Ovary (tissue), 9 donors: ENCODE data around the gene DOCK2. TPM values are rescaled to one million over a fixed set of nuclear protein-coding genes. Genes with fewer than 3 reads are reported as not detected.

Experiments
- DNase-seq, 5 donors: peaks; one replicate each; pipeline ENCODE4 v3.0.0-alpha.2; 2019 to 2020
- H3K27ac ChIP-seq, 2 donors: fragments of 200-600 bp; one replicate each; pipeline versions ENCODE4 v1.5.1 to v1.8.0; 2019 to 2022
- H3K27me3 ChIP-seq: fragments of 200-600 bp; one replicate; pipeline ENCODE4 v1.8.0; 2022
- H3K36me3 ChIP-seq: fragments of 200-600 bp; sonication (generic); one replicate; pipeline ENCODE4 v1.5.1; 2019
- H3K4me1 ChIP-seq: one replicate; pipeline ENCODE4 v1.8.1; 2013; ENCODE audit warnings: mild to moderate bottlenecking, moderate library complexity; ENCODE audit not compliant: insufficient read depth
- H3K4me3 ChIP-seq: fragments of 200-600 bp; sonication (generic); one replicate; pipeline ENCODE4 v1.5.1; 2017
- H3K9me3 ChIP-seq, 2 donors: fragments of 200-600 bp in 1 of 2; sonication (generic) in 1 of 2; one replicate each; pipeline versions ENCODE4 v1.5.1 to v1.8.1; 2013 to 2019; ENCODE audit warnings: mild to moderate bottlenecking in 1 of 2, moderate library complexity in 1 of 2
- CTCF ChIP-seq, 3 donors: fragments of 450-650 bp in 2 of 3; fragments of 200-600 bp in 1 of 3; IDR thresholded peaks; one replicate each; pipeline versions ENCODE4 v1.5.1 to v1.8.0; 2016 to 2022; ENCODE audit warnings: antibody characterized with exemption in 3 of 3, mild to moderate bottlenecking in 1 of 3
- EP300 ChIP-seq: sonication (generic); formaldehyde crosslinking; IDR thresholded peaks from one replicate; pipeline ENCODE4 v1.6.1; 2017; ENCODE audit warnings: antibody characterized with exemption
- POLR2A ChIP-seq: fragments of 450-650 bp; IDR thresholded peaks from one replicate; pipeline ENCODE4 v1.6.1; 2017; ENCODE audit warnings: antibody characterized with exemption, mild to moderate bottlenecking, moderate library complexity
- WGBS, 3 donors: extraction: QIAGEN DNeasy Blood & Tissue Kit in 1 of 3; methylation state at CpG; one replicate each; pipeline versions ENCODE4 v1.1.5 to v1.1.7; 2013 to 2017; 5-methylcytosine and 5-hydroxymethylcytosine counted together
- intact Hi-C, 4 donors: fragments of 100-400 bp; cut with DNase I; formaldehyde crosslinking; loops; one replicate each; pipeline versions ENCODE4 v1.11.0 to v1.15.1; 2022 to 2023
- polyA plus RNA-seq, 2 donors: library from polyadenylated mRNA; stranded (reverse); fragments of 200-250 nt in 1 of 2; fragments of 350-450 nt in 1 of 2; fragmentation: Illumina TruSeq in 1 of 2; extraction: RNeasy Lipid Tissue Mini Kit (QIAGEN cat#74804) in 1 of 2; gene quantifications; one replicate each; pipeline ENCODE4 v1.2.3, GENCODE V29; 2013 to 2014
- total RNA-seq, 7 donors: library from RNA; depleted of rRNA in 2 of 7; stranded (reverse); fragments of >200 nt in 2 of 7; fragmentation: NEBNext Ultra II Directional in 3 of 7; extraction: Animal tissue kit (Norgen Biotek cat#: 25700) in 3 of 7; gene quantifications; one replicate each; pipeline versions ENCODE4 v1.1.0 to v1.2.4, GENCODE V29; 2016 to 2023
- donor health status: DM: no; HTN: no; CAD: no; lungs with moderate emphysema.
- donor health status: DM: no; HTN: no; CAD: no.
- donor health status: Bipolar disorder and iron deficiency.
- donor health status: DM: yes; HTN: yes; CAD: no.
- donor health status: DM: no; HTN: no; CAD: no.
- donor health status: DM: yes; HTN: yes; CAD: no.

The DOCK2 gene
- total and polyA plus RNA-seq, 9 donors = 1.3 to 10.2 (median 5.4) TPM

DNA sequence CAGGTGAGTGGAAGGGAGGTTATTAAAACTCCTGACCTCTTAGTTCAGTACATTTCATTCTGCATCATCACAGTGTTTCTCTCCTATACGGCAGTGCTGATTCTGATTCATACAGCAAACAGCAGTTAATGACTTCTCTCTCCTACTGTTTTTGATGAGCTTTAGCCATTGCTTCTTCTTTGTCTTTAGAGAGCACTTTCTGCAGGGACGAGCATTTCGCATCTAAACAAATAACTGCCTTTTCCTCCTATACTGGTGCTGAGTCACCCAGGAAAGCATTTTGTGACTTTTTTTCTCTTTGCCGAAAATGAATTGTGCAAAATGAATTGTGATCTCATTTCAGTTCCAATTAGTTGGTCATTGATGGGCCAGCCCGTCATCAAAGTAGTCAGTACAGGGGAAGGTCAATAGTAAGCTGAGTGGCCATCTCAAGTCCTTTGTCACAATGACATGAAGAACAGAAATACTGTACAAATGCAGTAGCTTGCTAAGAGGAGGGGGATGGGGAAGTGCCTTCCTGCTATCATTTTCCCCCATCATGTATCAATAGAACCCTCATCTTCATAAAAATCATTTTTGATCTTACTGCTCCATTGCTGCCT, 244.7 kb downstream of the DOCK2 start:
- no peaks in the 10 kb centered on the region for H3K27me3 ChIP-seq
- no peaks in the 10 kb centered on the region for H3K4me1 ChIP-seq
- H3K9me3 ChIP-seq = no peaks in the 10 kb centered on the region
- no peaks in the 10 kb centered on the region for H3K36me3 ChIP-seq
- no peak for TF ChIP-seq POLR2A
- no peak for TF ChIP-seq EP300
- no peak for TF ChIP-seq CTCF (IDR thresholded peaks at IDR 0.05)
- intact Hi-C loops = no loop called here
- no peak overlapping the region for H3K4me3 ChIP-seq
- DNase-seq = no peak
- no peak overlapping the region for H3K27ac ChIP-seq
- WGBS, 3 donors = 84 to 88% (median 87%) methylated on average over 5 of the region's 5 CpGs

- TF ChIP-seq EP300 = no peak
- TF ChIP-seq CTCF (IDR thresholded peaks at IDR 0.05) = no peak
- TF ChIP-seq POLR2A = no peak
- H3K9me3 ChIP-seq = no peaks in the 10 kb centered on the region
- no peak overlapping the region for H3K27ac ChIP-seq
- DNase-seq = no peak
- 79 to 87% (median 80%) methylated on average over 2 of the region's 2 CpGs for WGBS, 3 donors
- H3K4me1 ChIP-seq = no peaks in the 10 kb centered on the region
- no peaks in the 10 kb centered on the region for H3K27me3 ChIP-seq
- H3K4me3 ChIP-seq = no peak overlapping the region
- intact Hi-C loops = no loop called here
- H3K36me3 ChIP-seq = no peaks in the 10 kb centered on the region
These were observed 249.0 kb downstream of the DOCK2 start for GRCh38 chr5:169886033-169886432.

GRCh38 chr5:169886677-169887076, 249.6 kb downstream of the DOCK2 start:
- TF ChIP-seq POLR2A (no peak), CTCF (IDR thresholded peaks at IDR 0.05) (no peak), EP300 (no peak)
- Histone ChIP-seq H3K27me3 (no peaks in the 10 kb centered on the region), H3K36me3 (no peaks in the 10 kb centered on the region), H3K4me1 (no peaks in the 10 kb centered on the region), H3K27ac (no peak overlapping the region), H3K9me3 (no peaks in the 10 kb centered on the region), H3K4me3 (no peak overlapping the region)
- intact Hi-C loops = no loop called here
- 85 to 92% (median 91%) methylated on average over 4 of the region's 4 CpGs for WGBS, 3 donors
- no peak for DNase-seq

DNA sequence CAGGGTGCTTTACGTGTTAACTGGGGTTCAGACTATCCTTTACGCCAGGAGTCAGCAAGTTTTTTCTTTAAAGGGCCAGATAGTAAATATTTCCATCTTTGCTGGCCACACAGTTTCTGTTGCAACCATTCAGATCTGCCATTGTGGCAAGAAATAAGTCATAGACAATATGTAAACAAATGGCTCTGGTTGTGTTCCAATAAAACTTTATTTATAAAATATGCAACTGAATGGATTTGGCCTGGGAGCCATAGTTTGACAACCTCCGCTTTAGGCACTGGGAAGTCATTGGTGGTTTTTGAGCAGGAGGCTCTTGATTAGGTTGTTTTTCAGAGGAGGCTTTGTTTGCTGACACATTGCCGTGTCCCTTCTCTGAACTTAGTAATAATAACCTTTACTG, 252.5 kb downstream of the DOCK2 start:
- H3K4me1 ChIP-seq = no peaks in the 10 kb centered on the region
- no peaks in the 10 kb centered on the region for H3K9me3 ChIP-seq
- DNase-seq = no peak
- WGBS, 3 donors = 70 to 84% (median 77%) methylated on average over 4 of the region's 4 CpGs
- H3K27ac ChIP-seq = no peak overlapping the region
- TF ChIP-seq EP300 (no peak), POLR2A (no peak), CTCF (IDR thresholded peaks at IDR 0.05) (no peak)
- no peaks in the 10 kb centered on the region for H3K27me3 ChIP-seq
- intact Hi-C loops = no loop called here
- H3K4me3 ChIP-seq = no peak overlapping the region
- H3K36me3 ChIP-seq = no peaks in the 10 kb centered on the region
